Left lung (tissue), 10 donors: Measurements from ENCODE around the gene RNF148. TPM values are rescaled to one million over a fixed set of nuclear protein-coding genes. Genes with fewer than 3 reads are reported as not detected.
"Not testable (repeated sequence)": the region's sequence is repeated elsewhere in the genome, so short reads cannot be mapped to it uniquely, and the experiment has no call there.

Experiments used
- ATAC-seq: fragments of 200-7000 bp; cut with Tn5 transposase; one replicate; pipeline ENCODE4 v1.9.1; 2020; ENCODE audit warnings: moderate library complexity
- DNase-seq, 4 donors: peaks; one replicate each; pipeline ENCODE4 v3.0.0-alpha.2; 2013 to 2020
- H3K27ac ChIP-seq, 2 donors: fragments of 200-600 bp; sonication (generic) in 1 of 2; one replicate each; pipeline versions ENCODE4 v1.5.0 to v1.8.0; 2020 to 2021
- H3K27me3 ChIP-seq, 2 donors: fragments of 200-600 bp; sonication (generic) in 1 of 2; one replicate each; pipeline versions ENCODE4 v1.5.0 to v1.8.0; 2020 to 2021
- H3K36me3 ChIP-seq, 2 donors: fragments of 200-600 bp; sonication (generic) in 1 of 2; one replicate each; pipeline versions ENCODE4 v1.5.0 to v1.8.0; 2020 to 2021
- H3K4me1 ChIP-seq, 2 donors: fragments of 200-600 bp; one replicate each; pipeline ENCODE4 v1.8.0; 2021
- H3K4me3 ChIP-seq, 2 donors: fragments of 200-600 bp; sonication (generic) in 1 of 2; one replicate each; pipeline versions ENCODE4 v1.5.0 to v1.8.0; 2020 to 2021; ENCODE audit warnings: mild to moderate bottlenecking in 1 of 2
- H3K9me3 ChIP-seq, 2 donors: fragments of 200-600 bp; sonication (generic) in 1 of 2; one replicate each; pipeline versions ENCODE4 v1.5.0 to v1.8.0; 2020 to 2021
- CTCF ChIP-seq, 2 donors: fragments of 200-600 bp; sonication (generic) in 1 of 2; IDR thresholded peaks; one replicate each; pipeline versions ENCODE4 v1.5.0 to v1.8.0; 2021; ENCODE audit warnings: antibody characterized with exemption in 2 of 2
- intact Hi-C, 2 donors: fragments of 100-400 bp; cut with DNase I; formaldehyde crosslinking; loops; one replicate each; pipeline versions ENCODE4 v1.11.2 to v1.14.2; 2022
- polyA plus RNA-seq, 6 donors: library from polyadenylated mRNA; unstranded; fragments of 120-200 nt; gene quantifications; one replicate each; pipeline ENCODE4 v1.2.1, GENCODE V29; 2013; ENCODE audit not compliant: insufficient read length in 6 of 6
- total RNA-seq, 2 donors: library from RNA; stranded (reverse); fragmentation: NEBNext Ultra II Directional; extraction: Animal tissue kit (Norgen Biotek cat#: 25700); gene quantifications; one replicate each; pipeline ENCODE4 v1.2.1, GENCODE V29; 2021
- donor health status: DM: no; HTN: yes; CAD: no.
- donor health status: DM: no; HTN: no; CAD: no.

Gene RNF148
- total and polyA plus RNA-seq, 8 donors, result 0.34 to 2.1 (median 0.41) TPM; not detected in 1

GRCh38 chr7:122686360-122686878 is 16.3 kb downstream of the RNF148 start:
- Histone ChIP-seq H3K4me3 (no peak overlapping the region), H3K36me3 (no peaks in the 10 kb centered on the region), H3K27ac (no peak overlapping the region), H3K27me3 (no peaks in the 10 kb centered on the region), H3K9me3 (peaks cover 0 to 2% of the 10 kb centered on the region in 2 donors), H3K4me1 (no peaks in the 10 kb centered on the region)
- intact Hi-C loops, result no loop called here
- DNase-seq (no peak), ATAC-seq (no peak)
- no peak for TF ChIP-seq CTCF (IDR thresholded peaks at IDR 0.05)

GRCh38 chr7:122684504-122684903 is 18.2 kb downstream of the RNF148 start:
- Histone ChIP-seq H3K4me1 (no peaks in the 10 kb centered on the region), H3K36me3 (no peaks in the 10 kb centered on the region), H3K4me3 (no peak overlapping the region), H3K27ac (no peak overlapping the region), H3K9me3 (no peaks in the 10 kb centered on the region), H3K27me3 (no peaks in the 10 kb centered on the region)
- DNase-seq (no peak), ATAC-seq (no peak)
- intact Hi-C loops, result no loop called here
- no peak for TF ChIP-seq CTCF (IDR thresholded peaks at IDR 0.05)

- Histone ChIP-seq H3K27ac (no peak overlapping the region), H3K4me1 (no peaks in the 10 kb centered on the region), H3K27me3 (no peaks in the 10 kb centered on the region), H3K36me3 (no peaks in the 10 kb centered on the region), H3K9me3 (no peaks in the 10 kb centered on the region), H3K4me3 (no peak overlapping the region)
- no peak for TF ChIP-seq CTCF (IDR thresholded peaks at IDR 0.05)
- DNase-seq, result peak in 2 of 4 donors; percentile 35 to 61
- intact Hi-C loops, result no loop called here
- ATAC-seq, result peak; percentile 37
These were observed 19.7 kb downstream of the RNF148 start for GRCh38 chr7:122682815-122683550.

- H3K27me3 ChIP-seq, H3K4me3 ChIP-seq, H3K9me3 ChIP-seq, H3K36me3 ChIP-seq, DNase-seq, H3K4me1 ChIP-seq, intact Hi-C loops, H3K27ac ChIP-seq, ATAC-seq: not testable (repeated sequence)
These were observed 21.5 kb downstream of the RNF148 start for GRCh38 chr7:122681186-122681585.

- Histone ChIP-seq H3K9me3 (no peaks in the 10 kb centered on the region), H3K36me3 (no peaks in the 10 kb centered on the region), H3K4me1 (no peaks in the 10 kb centered on the region), H3K27ac (peak overlapping the region; percentile 4 to 19), H3K4me3 (no peak overlapping the region), H3K27me3 (no peaks in the 10 kb centered on the region)
- intact Hi-C loops, result no loop called here
- no peak for DNase-seq
- no peak for TF ChIP-seq CTCF (IDR thresholded peaks at IDR 0.05)
- no peak for ATAC-seq
These were observed 22.9 kb downstream of the RNF148 start for GRCh38 chr7:122679813-122680212.

- H3K4me3 ChIP-seq, H3K36me3 ChIP-seq, H3K4me1 ChIP-seq, H3K27me3 ChIP-seq, intact Hi-C loops, H3K9me3 ChIP-seq: not testable (repeated sequence)
- peak overlapping the region; percentile 4 to 19 for H3K27ac ChIP-seq
- ATAC-seq (peak; percentile 43), DNase-seq (peak in 1 of 4 donors; percentile 24)
These were observed 23.4 kb downstream of the RNF148 start for GRCh38 chr7:122679269-122679709.
